DMS114 treated with DMSO at 0.1 percent for 48 hours (cell line): Measurements from ENCODE around the gene TARM1.
A peak's percentile ranks its signal among the peaks of the same experiment; 100 is the strongest.

Source experiments
- DNase-seq: peaks from one replicate; lab custom pipeline; 2025; ENCODE audit not compliant: unreplicated experiment; lab: John Stamatoyannopoulos, UW

The TARM1 gene

GRCh38 chr19:54081032-54081431, at the start of gene TARM1:
Gene TARM1, minus strand, starts transcription at chr19:54081365. Its CDS starts 25 bp downstream, at chr19:54081340.
- no peak for DNase-seq

DNA sequence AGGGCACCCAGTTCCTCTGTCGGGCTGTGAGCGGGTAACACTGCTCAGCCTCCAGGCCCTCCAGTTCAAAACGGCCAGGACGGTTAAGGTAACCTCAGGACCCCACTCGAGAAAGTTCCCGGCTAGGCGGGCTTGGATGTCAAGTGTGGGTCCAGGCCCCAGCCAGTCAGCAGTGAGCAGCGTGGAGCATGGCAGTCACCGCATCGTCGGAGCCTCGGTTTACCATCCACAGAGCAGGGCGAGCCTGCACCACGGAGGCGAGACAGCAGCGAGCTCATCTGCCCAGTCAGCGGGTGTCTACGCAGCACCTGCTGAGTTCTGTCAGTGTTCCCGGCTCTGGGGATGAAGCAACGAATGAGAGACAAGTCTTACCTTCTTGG, 48.4 kb upstream of the TARM1 start:
- DNase-seq, result no peak

DNA sequence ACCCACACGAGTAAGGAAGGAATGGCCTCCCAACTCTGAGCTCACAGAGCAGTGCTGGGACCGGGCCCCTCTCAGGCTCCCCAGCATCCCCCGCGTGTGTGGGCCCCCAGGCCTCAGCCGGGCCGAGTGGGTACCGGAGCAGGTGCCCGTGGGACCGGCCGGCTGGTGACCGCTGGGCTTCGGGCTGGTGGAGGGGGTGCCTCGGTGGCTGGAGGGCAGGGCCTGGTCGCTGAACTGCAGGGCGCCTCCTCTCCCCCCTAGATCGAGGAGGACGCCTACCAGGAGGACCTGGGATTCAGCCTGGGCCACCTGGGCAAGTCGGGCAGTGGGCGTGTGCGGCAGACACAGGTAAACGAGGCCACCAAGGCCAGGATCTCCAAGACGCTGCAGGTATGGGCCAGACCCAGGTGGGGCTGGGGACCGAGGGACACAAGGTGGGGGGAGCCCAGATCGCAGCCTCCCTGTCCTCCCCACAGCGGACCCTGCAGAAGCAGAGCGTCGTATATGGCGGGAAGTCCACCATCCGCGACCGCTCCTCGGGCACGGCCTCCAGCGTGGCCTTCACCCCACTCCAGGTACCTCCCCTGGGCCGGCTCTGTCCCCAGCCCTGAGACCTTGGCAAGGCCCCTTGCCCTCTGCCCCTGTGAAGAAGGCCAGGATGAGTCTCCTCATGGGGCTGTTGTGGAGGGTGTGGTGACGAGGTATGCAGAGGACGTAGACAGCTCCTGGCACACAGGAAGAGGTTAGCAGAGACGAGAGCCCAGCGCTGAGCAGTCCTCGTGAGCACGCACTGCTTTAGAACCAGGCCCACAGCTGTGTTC, 47.8 kb upstream of the TARM1 start:
- DNase-seq, result no peak

DNA sequence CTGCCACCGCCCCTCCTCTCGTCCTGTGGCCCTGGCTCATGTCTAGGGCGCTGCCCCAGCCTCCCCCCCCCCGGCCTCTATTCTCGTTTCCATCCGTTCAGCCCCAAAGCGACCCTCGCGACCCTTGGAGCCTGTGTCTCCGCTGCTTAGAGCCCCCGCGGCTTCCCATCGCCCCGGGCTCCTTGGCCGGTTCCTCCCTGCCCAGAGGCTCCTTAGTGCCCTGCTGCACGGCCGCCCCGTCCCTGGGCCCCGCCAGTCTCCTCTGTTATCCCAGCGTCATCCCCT, 47.2 kb upstream of the TARM1 start:
- DNase-seq, result no peak

GRCh38 chr19:54127688-54128440, 46.7 kb upstream of the TARM1 start:
- no peak for DNase-seq

DNA sequence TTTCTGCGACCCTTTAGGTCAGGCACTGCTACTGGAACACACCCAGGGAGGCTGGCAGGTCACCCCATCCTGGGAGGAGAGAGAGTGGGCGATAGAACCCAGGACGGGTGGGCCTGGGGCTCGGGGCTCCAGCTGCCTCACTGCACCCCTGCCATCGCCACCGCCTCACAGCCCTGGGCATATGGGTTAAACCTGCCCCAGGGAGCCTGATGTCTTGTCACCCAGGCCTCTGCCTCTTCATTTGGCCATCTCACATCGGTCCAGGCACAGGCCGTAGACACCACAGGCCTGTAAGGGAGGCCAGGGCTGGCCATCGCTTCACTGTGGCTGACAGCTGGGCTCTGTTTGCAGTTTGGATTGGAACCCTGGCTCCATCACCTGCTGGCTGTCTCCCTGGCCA, 44.5 kb upstream of the TARM1 start:
- DNase-seq, result no peak

DNA sequence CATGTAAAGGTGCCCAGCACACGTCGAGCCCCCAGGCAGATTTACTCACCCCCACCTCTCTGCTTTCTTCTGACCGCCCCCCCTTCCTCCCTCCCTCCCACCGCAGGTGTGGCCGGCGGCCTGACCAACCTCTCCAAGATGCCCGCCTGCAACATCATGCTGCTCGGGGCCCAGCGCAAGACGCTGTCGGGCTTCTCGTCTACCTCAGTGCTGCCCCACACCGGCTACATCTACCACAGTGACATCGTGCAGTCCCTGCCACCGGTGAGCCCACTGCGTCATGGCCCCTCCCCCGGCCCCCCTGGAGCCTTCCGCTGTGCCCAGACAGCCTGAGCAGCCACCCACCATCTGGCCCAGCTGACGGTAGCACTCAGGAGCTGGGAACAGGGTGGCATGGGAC, 43.2 kb upstream of the TARM1 start:
- no peak for DNase-seq

DNA sequence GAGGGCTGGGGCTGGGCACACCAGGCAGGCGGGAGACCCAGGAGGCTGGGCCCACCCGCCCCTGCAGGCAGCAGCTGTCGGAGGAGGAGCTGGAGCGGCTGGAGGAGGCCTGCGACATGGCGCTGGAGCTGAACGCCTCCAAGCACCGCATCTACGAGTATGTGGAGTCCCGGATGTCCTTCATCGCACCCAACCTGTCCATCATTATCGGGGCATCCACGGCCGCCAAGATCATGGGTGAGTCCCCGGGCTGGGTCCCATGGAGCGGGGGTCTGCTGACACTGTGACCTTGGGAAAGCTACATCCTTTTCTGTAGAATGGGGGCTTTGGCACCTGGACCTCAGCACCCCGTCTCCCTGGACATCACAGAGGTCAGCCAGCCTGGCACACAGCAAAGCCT, 42.5 kb upstream of the TARM1 start:
- DNase-seq, result no peak

GRCh38 chr19:54121259-54121658, 40.1 kb upstream of the TARM1 start:
- no peak for DNase-seq

DNA sequence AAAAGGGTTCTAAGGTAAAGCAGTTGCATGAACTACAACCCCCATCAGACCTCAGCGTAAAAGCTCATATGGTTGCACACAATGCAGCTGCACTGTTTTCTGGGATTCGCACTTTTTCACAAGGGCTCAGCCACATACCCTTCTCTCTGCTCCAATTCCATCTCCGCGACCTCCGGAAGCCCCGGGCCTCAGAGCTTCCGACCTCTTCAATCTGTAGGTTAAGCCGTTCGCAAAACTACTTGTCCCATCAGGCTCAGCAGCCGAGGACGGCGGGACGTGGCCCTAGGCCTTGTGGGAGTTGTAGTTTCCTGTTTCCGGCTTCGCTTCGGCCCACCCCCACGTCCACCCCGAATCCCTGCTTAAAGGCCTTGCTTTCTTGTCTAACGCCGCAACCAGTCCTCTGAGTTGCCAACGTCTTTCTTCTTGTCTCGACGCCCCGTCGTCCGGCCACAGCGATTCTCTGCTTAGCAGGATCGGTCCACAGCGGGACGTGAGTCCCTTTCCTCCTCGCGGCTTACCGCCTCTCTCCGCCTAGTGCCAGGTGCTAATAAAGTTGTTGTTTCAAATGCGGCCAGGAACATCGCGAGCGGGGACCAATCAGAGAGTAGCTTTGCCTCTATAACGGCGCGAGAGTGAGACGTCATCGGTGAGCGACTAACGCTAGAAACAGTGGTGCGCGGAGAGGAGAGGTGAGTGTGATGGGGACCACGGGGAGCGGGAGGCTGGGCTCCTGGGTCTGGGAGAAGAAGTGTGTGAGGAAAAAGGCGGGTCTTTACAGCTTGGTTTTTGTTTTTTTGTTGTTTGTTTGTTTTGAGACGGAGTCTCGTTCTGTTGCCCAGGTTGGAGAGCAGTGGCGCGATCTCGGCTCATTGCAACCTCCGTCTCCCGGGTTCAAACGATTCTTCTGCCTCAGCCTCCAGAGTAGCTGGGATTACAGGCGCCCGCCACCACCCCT, 34.2 kb upstream of the TARM1 start, which contains the start of the genes PRPF31 and TFPT:
TSS of gene PRPF31 (plus strand) at position 646 of the 955 bp plus-strand sequence. CDS start 2,525 bp downstream, outside the sequence.
TSS of gene TFPT (minus strand) at position 549 of the 955 bp plus-strand sequence. CDS start at position 161, 388 bp downstream.
- DNase-seq, result peak; percentile 98

GRCh38 chr19:54114340-54115108, 33.4 kb upstream of the TARM1 start:
- DNase-seq, result peak; percentile 54

DNA sequence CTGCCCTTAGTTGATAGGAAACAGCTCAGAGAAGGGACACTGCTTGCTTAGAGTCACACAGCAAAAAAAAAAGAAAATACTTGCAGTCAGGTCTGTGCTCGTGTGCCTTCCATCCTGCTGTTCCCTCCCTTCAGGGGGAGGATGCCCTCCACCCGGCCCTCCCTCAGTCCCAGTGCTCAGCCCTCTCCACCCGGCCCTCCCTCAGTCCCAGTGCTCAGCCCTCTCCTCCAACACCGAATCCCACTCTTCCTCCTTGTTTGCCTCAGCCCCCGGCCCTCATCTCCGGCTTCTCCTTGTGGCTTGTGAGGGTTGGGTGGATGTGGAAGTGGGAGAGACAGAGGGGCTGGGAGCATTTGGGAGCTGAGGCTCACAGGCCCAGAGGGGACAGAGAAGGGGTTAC, 28.5 kb upstream of the TARM1 start:
- no peak for DNase-seq

DNA sequence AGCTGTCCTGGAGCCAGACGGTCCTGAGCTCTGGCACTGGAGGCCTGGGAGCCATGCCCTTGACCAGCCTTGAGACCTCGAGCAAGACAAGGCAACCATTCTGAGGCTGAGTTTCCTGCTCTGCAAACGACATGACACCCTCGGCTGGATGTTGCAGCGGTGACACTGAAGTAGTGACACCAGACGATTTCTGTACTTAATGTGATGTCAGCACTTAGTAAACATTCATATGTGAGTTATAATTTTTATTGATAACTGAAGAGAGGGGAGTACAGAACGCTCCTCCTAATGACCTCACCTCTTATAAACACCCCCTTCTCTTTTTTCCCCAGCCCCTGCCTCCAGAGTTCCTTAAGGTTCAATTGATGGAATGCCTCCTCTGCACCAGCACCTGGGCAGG, 27.3 kb upstream of the TARM1 start:
- no peak for DNase-seq

DNA sequence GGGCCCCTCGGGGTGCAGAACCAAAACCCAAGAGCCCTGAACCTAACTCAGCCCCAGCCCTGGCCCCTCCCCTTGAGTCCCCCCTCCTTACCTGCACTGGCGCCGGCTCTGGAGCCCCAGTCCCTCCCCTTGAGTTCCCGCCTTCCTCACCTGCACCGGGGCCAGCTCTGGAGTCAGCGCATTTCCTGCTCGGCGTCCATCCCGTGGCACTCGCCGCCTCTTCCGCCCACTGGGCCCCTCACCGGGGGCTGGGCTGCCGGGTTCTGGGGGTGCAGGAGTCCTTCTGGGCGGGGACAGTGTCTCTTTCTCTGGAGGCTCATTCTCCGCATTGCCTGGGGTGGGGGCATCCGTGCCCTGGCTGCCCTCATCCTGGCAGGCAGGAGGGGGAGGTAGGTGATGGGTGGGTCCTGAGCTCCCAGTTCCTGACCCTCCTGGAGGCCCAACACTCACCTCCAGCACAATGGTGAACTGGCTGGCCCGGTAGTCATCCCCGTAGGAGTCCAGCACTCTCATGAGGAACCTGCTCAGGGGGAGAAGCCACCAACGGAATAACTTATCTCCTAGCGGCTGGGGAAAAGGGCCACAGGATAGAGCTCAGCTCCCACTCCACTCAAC, 26.8 kb upstream of the TARM1 start:
- no peak for DNase-seq

DNA sequence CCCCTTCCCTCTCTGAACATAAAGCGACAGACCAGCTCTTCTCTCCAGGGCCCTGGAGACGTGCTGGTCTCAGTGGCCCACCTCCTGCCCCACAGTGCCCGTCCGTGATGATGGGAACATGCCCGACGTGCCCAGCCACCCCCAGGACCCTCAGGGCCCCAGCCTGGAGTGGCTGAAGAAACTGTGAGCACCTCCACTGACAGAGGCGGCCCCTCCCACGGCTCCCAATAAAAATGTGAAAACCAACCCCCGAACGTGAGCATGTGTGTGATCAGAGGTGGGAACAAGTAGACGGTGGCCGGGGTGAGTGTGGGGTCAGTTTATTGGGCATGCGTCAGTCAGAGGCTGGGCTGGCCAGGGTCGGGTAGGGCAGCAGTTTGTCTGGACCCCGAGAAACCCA, 25.6 kb upstream of the TARM1 start:
- DNase-seq, result no peak

DNA sequence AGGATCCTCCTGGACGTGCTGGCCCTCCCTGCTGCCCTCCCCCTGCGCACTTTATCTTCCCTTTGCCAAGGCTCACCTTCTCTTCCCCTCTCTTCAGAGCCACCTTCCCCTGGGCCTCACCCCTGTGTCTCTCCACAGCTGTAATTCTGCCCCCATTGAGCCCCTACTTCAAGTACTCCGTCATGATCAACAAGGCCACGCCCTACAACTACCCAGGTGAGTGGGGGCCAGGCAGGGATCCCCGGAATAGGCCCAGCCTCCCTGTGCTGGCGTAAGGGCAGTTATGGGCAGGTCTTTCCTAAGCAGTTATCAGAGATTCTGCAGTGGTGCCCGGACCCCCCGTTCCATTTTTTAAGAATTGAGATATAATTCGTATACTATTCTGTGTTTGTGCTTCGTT, 24.6 kb upstream of the TARM1 start:
- DNase-seq, result no peak

GRCh38 chr19:54104998-54105715, 24.0 kb upstream of the TARM1 start:
- no peak for DNase-seq

GRCh38 chr19:54102421-54103169, 21.4 kb upstream of the TARM1 start, which contains the start of gene NDUFA3:
Gene NDUFA3, plus strand, starts transcription at chr19:54102855. Its CDS starts 24 bp downstream, at chr19:54102879.
- DNase-seq, result peak; percentile 97

- DNase-seq, result no peak
These were observed 19.4 kb upstream of the TARM1 start, which contains the start of gene OSCAR for GRCh38 chr19:54100561-54100960. Gene OSCAR, minus strand, starts transcription at chr19:54100803. Its CDS starts 11 bp downstream, at chr19:54100792.
